Jurkat, Clone E6-1 (cell line): Measurements from ENCODE around the gene FBXW8.
"Not testable (repeated sequence)": the region's sequence is repeated elsewhere in the genome, so short reads cannot be mapped to it uniquely, and the experiment has no call there.

Source experiments
- DNase-seq: peaks from one replicate; pipeline ENCODE4 v3.0.0-alpha.2; 2011; ENCODE audit warnings: low read depth, low spot score
- H3K4me3 ChIP-seq: 2 replicates; pipeline ENCODE4 v1.5.1; 2011; ENCODE audit warnings: mild to moderate bottlenecking, low read length, control low read depth, moderate library complexity

Gene FBXW8

GRCh38 chr12:117042862-117043261, 132.1 kb downstream of the FBXW8 start:
- DNase-seq, result no peak
- H3K4me3 ChIP-seq, result no peak overlapping the region

GRCh38 chr12:117044311-117044710, 133.6 kb downstream of the FBXW8 start:
- DNase-seq, result no peak
- H3K4me3 ChIP-seq, result no peak overlapping the region

GRCh38 chr12:117044790-117045159, 134.0 kb downstream of the FBXW8 start:
- no peak for DNase-seq
- no peak overlapping the region for H3K4me3 ChIP-seq

- H3K4me3 ChIP-seq, result no peak overlapping the region
Observed at GRCh38 chr12:117045160-117046010, 134.6 kb downstream of the FBXW8 start.

GRCh38 chr12:117046011-117046369, 135.2 kb downstream of the FBXW8 start:
- no peak overlapping the region for H3K4me3 ChIP-seq
- DNase-seq, result no peak

More at GRCh38 chr12:117045160-117046010, 134.6 kb downstream of the FBXW8 start:
- DNase-seq, result no peak

GRCh38 chr12:117046425-117046824, 135.7 kb downstream of the FBXW8 start:
- no peak overlapping the region for H3K4me3 ChIP-seq
- DNase-seq, result no peak

GRCh38 chr12:117046861-117047530, 136.2 kb downstream of the FBXW8 start:
- H3K4me3 ChIP-seq, result no peak overlapping the region
- DNase-seq, result no peak

GRCh38 chr12:117047810-117048584, 137.2 kb downstream of the FBXW8 start:
- DNase-seq, result no peak
- no peak overlapping the region for H3K4me3 ChIP-seq

- DNase-seq, result no peak
- H3K4me3 ChIP-seq, result no peak overlapping the region
Observed at GRCh38 chr12:117048585-117048904, 137.8 kb downstream of the FBXW8 start.

GRCh38 chr12:117049295-117049694, 138.5 kb downstream of the FBXW8 start:
- H3K4me3 ChIP-seq, result no peak overlapping the region
- DNase-seq, result no peak

GRCh38 chr12:117050060-117050459, 139.3 kb downstream of the FBXW8 start:
- no peak for DNase-seq
- no peak overlapping the region for H3K4me3 ChIP-seq

GRCh38 chr12:117051380-117051779, 140.6 kb downstream of the FBXW8 start:
- H3K4me3 ChIP-seq, result no peak overlapping the region
- DNase-seq, result no peak

- no peak overlapping the region for H3K4me3 ChIP-seq
- DNase-seq, result no peak
Observed at GRCh38 chr12:117052386-117053049, 141.8 kb downstream of the FBXW8 start.

- H3K4me3 ChIP-seq, result no peak overlapping the region
- no peak for DNase-seq
Observed at GRCh38 chr12:117053050-117053400, 142.3 kb downstream of the FBXW8 start.

- no peak for DNase-seq
- H3K4me3 ChIP-seq, result no peak overlapping the region
Observed at GRCh38 chr12:117053597-117054201, 142.9 kb downstream of the FBXW8 start.

- no peak for DNase-seq
- H3K4me3 ChIP-seq, result no peak overlapping the region
Observed at GRCh38 chr12:117054279-117054678, 143.5 kb downstream of the FBXW8 start.

- DNase-seq, H3K4me3 ChIP-seq: not testable (repeated sequence)
Observed at GRCh38 chr12:117057626-117058025, 146.9 kb downstream of the FBXW8 start.

GRCh38 chr12:117058442-117059072, 147.8 kb downstream of the FBXW8 start:
- no peak for DNase-seq
- H3K4me3 ChIP-seq, result no peak overlapping the region

GRCh38 chr12:117059156-117059555, 148.4 kb downstream of the FBXW8 start:
- no peak for DNase-seq
- no peak overlapping the region for H3K4me3 ChIP-seq
